ENCODE results near the gene FGD4. TPM values are rescaled to one million over a fixed set of nuclear protein-coding genes. Genes with fewer than 3 reads are reported as not detected.
A peak's percentile ranks its signal among the peaks of the same experiment; 100 is the strongest.

The FGD4 gene
- 10 to 100 TPM; 42.6 to 69.4 (median 47.3) TPM for total RNA-seq

GRCh38 chr12:32399370-32400113, at the start of gene FGD4:
Gene FGD4 (plus strand): TSS chr12:32399558.
- H3K36me3 ChIP-seq: no peaks in the 10 kb centered on the region
- 0% methylated on average over 5 of the region's 82 CpGs for WGBS
- no peaks in the 10 kb centered on the region for H3K9me3 ChIP-seq
- peak within 1 kb of the TSS; percentile 97 for H3K4me3 ChIP-seq
- TF ChIP-seq POLR2AphosphoS5 (IDR thresholded peaks at IDR 0.05): peak in 2 of 3 donors; percentile 75 to 86
- peak in 1 of 2 donors; percentile 50 for TF ChIP-seq POLR2A (IDR thresholded peaks at IDR 0.05)
- TF ChIP-seq EP300 (IDR thresholded peaks at IDR 0.05): no peak
- peak in 1 of 2 donors; percentile 28 for TF ChIP-seq CTCF (IDR thresholded peaks at IDR 0.05)
- DNase-seq (ENCODE audit: low spot score in 2 of 2): peak; percentile 84 to 90
- no peaks in the 10 kb centered on the region for H3K27me3 ChIP-seq
- H3K4me1 ChIP-seq: peaks cover 23% of the 10 kb centered on the region
- peak within 1 kb of the TSS; percentile 93 for H3K27ac ChIP-seq

GRCh38 chr12:32353540-32353939, 45.8 kb upstream of the FGD4 start:
- DNase-seq (ENCODE audit: low spot score in 2 of 2): no peak
- Histone ChIP-seq H3K9me3 (no peaks in the 10 kb centered on the region), H3K4me1 (no peaks in the 10 kb centered on the region), H3K27ac (no peak overlapping the region), H3K36me3 (no peaks in the 10 kb centered on the region), H3K27me3 (no peaks in the 10 kb centered on the region), H3K4me3 (no peak overlapping the region)
- TF ChIP-seq POLR2A (IDR thresholded peaks at IDR 0.05) (no peak), EP300 (IDR thresholded peaks at IDR 0.05) (no peak), POLR2AphosphoS5 (IDR thresholded peaks at IDR 0.05) (no peak), CTCF (IDR thresholded peaks at IDR 0.05) (no peak)
- 79% methylated on average over 1 of the region's 1 CpG for WGBS

- Histone ChIP-seq H3K9me3 (no peaks in the 10 kb centered on the region), H3K4me3 (no peak overlapping the region), H3K27ac (no peak overlapping the region), H3K27me3 (no peaks in the 10 kb centered on the region), H3K4me1 (no peaks in the 10 kb centered on the region), H3K36me3 (no peaks in the 10 kb centered on the region)
- 93% methylated on average over 8 of the region's 8 CpGs for WGBS
- DNase-seq (ENCODE audit: low spot score in 2 of 2): no peak
- no peak for TF ChIP-seq CTCF (IDR thresholded peaks at IDR 0.05)
- TF ChIP-seq EP300 (IDR thresholded peaks at IDR 0.05): no peak
- TF ChIP-seq POLR2AphosphoS5 (IDR thresholded peaks at IDR 0.05): no peak
- TF ChIP-seq POLR2A (IDR thresholded peaks at IDR 0.05): no peak
These were observed 41.6 kb upstream of the FGD4 start for GRCh38 chr12:32357601-32358249.

GRCh38 chr12:32360956-32361355, 38.4 kb upstream of the FGD4 start:
- Histone ChIP-seq H3K27ac (no peak overlapping the region), H3K4me1 (no peaks in the 10 kb centered on the region), H3K36me3 (no peaks in the 10 kb centered on the region), H3K4me3 (no peak overlapping the region), H3K9me3 (no peaks in the 10 kb centered on the region), H3K27me3 (no peaks in the 10 kb centered on the region)
- no peak for DNase-seq (ENCODE audit: low spot score in 2 of 2)
- 87% methylated on average over 6 of the region's 6 CpGs for WGBS
- TF ChIP-seq EP300 (IDR thresholded peaks at IDR 0.05) (no peak), POLR2A (IDR thresholded peaks at IDR 0.05) (no peak), POLR2AphosphoS5 (IDR thresholded peaks at IDR 0.05) (no peak), CTCF (IDR thresholded peaks at IDR 0.05) (no peak)

GRCh38 chr12:32362892-32363291, 36.5 kb upstream of the FGD4 start:
- Histone ChIP-seq H3K36me3 (no peaks in the 10 kb centered on the region), H3K27me3 (no peaks in the 10 kb centered on the region), H3K27ac (no peak overlapping the region), H3K9me3 (no peaks in the 10 kb centered on the region), H3K4me1 (no peaks in the 10 kb centered on the region), H3K4me3 (no peak overlapping the region)
- WGBS: 80% methylated on average over 3 of the region's 3 CpGs
- no peak for DNase-seq (ENCODE audit: low spot score in 2 of 2)
- TF ChIP-seq CTCF (IDR thresholded peaks at IDR 0.05) (no peak), EP300 (IDR thresholded peaks at IDR 0.05) (no peak), POLR2A (IDR thresholded peaks at IDR 0.05) (no peak), POLR2AphosphoS5 (IDR thresholded peaks at IDR 0.05) (no peak)
